Gastroesophageal sphincter (tissue), 3 donors: ENCODE data around the gene OR10T2.

Experiments used
- CTCF ChIP-seq, 4 experiments: fragments of 200-600 bp in 2 of 4; fragments of 450-650 bp in 2 of 4; sonication (generic) in 1 of 4; IDR thresholded peaks; one replicate each; pipeline ENCODE4 v1.5.1; 2017 to 2019; ENCODE audit warnings: antibody characterized with exemption in 4 of 4, mild to moderate bottlenecking in 2 of 4, moderate library complexity in 2 of 4
- POLR2AphosphoS5 ChIP-seq: sonication (generic); formaldehyde crosslinking; IDR thresholded peaks from one replicate; pipeline ENCODE4 v1.6.1; 2017; ENCODE audit warnings: antibody characterized with exemption

- no peak for TF ChIP-seq CTCF (IDR thresholded peaks at IDR 0.05)
- no peak for TF ChIP-seq POLR2AphosphoS5
These were observed 36.3 kb downstream of the OR10T2 start for GRCh38 chr1:158362941-158363340.
